ENCODE measurements around the gene GATB.

- no peak for TF ChIP-seq CTCF (IDR thresholded peaks at IDR 0.05; ENCODE audit: low read length)
- no peak for TF ChIP-seq EZH2 (IDR thresholded peaks at IDR 0.05; ENCODE audit: borderline replicate concordance, low read length)
These were observed 96.5 kb downstream of the GATB start for GRCh38 chr4:151664289-151664688.
